Immature natural killer cell (primary cell): ENCODE measurements around the gene CACNA1F. TPM values are rescaled to one million over a fixed set of nuclear protein-coding genes. Genes with fewer than 3 reads are reported as not detected.

Experiments used
- DNase-seq, 3 donors: peaks; one replicate each; pipeline ENCODE4 v3.0.0; 2022; ENCODE audit warnings: mixed read lengths in 1 of 3
- H3K27ac Mint-ChIP-seq, 6 donors: one replicate each; pipeline ENCODE4 v1.8.0; 2020; ENCODE audit warnings: mixed read lengths in 6 of 6, mild to moderate bottlenecking in 5 of 6, inconsistent platforms in 4 of 6, moderate library complexity in 3 of 6
- H3K27me3 Mint-ChIP-seq, 3 donors: one replicate each; pipeline ENCODE4 v1.8.0; 2020 to 2021; ENCODE audit warnings: low read depth in 3 of 3, mild to moderate bottlenecking in 3 of 3, mixed read lengths in 3 of 3, moderate library complexity in 3 of 3, inconsistent platforms in 1 of 3
- H3K36me3 Mint-ChIP-seq, 3 donors: one replicate each; pipeline ENCODE4 v1.8.0; 2020; ENCODE audit warnings: mixed read lengths in 3 of 3, inconsistent platforms in 2 of 3, mild to moderate bottlenecking in 2 of 3
- H3K4me1 Mint-ChIP-seq, 2 donors: one replicate each; pipeline ENCODE4 v1.8.0; 2020; ENCODE audit warnings: inconsistent platforms in 2 of 2, mild to moderate bottlenecking in 2 of 2, mixed read lengths in 2 of 2, moderate library complexity in 1 of 2
- H3K4me3 Mint-ChIP-seq, 5 donors: one replicate each; pipeline ENCODE4 v1.8.0; 2020; ENCODE audit warnings: mild to moderate bottlenecking in 5 of 5, mixed read lengths in 5 of 5, inconsistent platforms in 3 of 5, moderate library complexity in 3 of 5
- H3K9me3 Mint-ChIP-seq, 6 donors: one replicate each; pipeline ENCODE4 v1.8.0; 2020; ENCODE audit warnings: mild to moderate bottlenecking in 6 of 6, mixed read lengths in 6 of 6, inconsistent platforms in 4 of 6, moderate library complexity in 3 of 6
- polyA plus RNA-seq, 3 donors: library from polyadenylated mRNA; unstranded; fragments of 300-500 nt; fragmentation: Illumina TruSeq; gene quantifications; one replicate each; pipeline ENCODE4 v1.2.3, GENCODE V29; 2021

The CACNA1F gene
- polyA plus RNA-seq, 3 donors from 2014 or later, result 0.07 TPM; not detected in 2

DNA sequence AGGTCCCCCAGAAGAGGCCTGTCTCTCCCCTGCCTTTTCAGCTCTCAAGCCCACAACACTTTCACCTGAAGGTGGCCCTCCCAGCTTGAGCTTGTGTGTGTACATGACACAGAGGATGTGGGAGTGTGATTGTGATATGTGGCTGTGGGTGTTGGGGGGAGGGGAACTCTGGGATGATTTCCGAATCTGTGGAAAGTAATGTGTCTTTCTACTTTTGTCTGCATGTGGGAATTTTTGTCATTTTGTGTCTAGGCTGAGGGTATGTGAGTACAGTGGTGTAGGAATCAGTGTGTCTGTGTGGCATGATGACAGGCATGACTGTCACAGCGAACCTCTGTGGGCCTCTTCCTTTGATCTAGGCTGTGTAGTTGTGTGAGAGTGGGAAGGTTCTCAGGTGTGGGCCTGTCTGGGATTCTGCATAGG, 39.6 kb downstream of the CACNA1F start:
- no peak for DNase-seq
- no peak overlapping the region for H3K4me3 Mint-ChIP-seq
- H3K4me1 Mint-ChIP-seq, result peaks cover 14 to 16% of the 10 kb centered on the region in 2 donors
- H3K27ac Mint-ChIP-seq, result no peak overlapping the region
- H3K9me3 Mint-ChIP-seq, result no peaks in the 10 kb centered on the region
- H3K36me3 Mint-ChIP-seq, result no peaks in the 10 kb centered on the region
- peaks cover 4 to 6% (median 6%) of the 10 kb centered on the region in 3 donors for H3K27me3 Mint-ChIP-seq

DNA sequence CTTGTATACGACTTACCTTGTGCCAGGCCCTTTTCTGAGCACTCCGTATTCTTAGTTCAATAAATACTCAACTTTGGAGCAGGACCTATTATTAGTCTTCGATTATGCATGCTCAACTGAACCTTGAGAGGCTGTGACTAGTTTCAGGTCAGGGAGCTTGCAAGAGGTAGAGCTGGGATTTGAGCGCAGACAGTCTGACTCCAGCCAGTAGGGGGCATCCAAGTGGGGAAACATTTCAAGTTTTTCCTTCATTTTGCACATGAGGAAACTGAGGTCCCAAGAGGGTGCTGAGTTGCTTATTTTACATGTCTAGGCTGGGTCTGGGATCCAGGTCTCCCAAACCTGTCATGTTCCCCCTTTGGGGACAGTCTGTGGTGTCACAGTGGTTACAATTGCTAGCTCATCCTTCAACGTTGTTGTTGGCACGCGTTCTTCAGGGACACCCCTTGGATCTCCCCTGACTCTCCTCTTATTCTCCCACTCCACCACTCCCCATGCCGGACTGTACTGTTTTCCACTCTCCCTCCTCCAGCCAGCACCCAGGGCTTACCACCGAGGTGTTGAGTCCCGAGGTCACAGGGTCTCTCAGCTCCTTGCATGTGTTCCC, 40.3 kb downstream of the CACNA1F start:
- no peak overlapping the region for H3K27ac Mint-ChIP-seq
- peaks cover 3 to 6% (median 4%) of the 10 kb centered on the region in 3 donors for H3K27me3 Mint-ChIP-seq
- H3K9me3 Mint-ChIP-seq, result no peaks in the 10 kb centered on the region
- peak overlapping the region in 2 of 5 donors; percentile 33 to 45 for H3K4me3 Mint-ChIP-seq
- H3K36me3 Mint-ChIP-seq, result no peaks in the 10 kb centered on the region
- DNase-seq, result no peak
- peaks cover 11 to 16% of the 10 kb centered on the region in 2 donors for H3K4me1 Mint-ChIP-seq

DNA sequence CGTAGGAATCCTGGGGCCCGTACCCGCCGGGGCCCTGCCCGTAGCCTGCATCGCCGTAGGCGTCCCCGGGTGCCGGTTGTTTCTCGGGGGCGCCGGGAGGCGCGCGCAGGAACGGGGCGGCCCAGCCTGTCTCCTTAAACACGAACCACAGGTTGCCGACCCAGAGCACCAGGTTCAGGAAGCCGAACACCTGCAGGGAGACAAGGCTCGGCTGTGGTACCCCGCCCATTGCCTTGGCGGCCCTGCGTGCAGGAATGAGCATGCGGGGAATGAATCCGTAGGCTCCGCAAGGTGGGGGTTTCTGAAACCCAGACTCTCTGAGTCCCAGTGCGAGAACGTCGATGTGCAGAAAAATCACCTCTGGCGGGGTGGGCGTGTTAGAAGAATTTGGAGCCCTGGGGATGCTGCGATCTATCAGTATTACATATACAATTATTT, 41.5 kb downstream of the CACNA1F start:
- no peaks in the 10 kb centered on the region for H3K36me3 Mint-ChIP-seq
- H3K27ac Mint-ChIP-seq, result peak overlapping the region; percentile 40 to 94 (median 84)
- peak overlapping the region; percentile 85 to 95 (median 90) for H3K4me3 Mint-ChIP-seq
- H3K27me3 Mint-ChIP-seq, result peaks cover 2 to 6% (median 4%) of the 10 kb centered on the region in 3 donors
- peaks cover 11 to 16% of the 10 kb centered on the region in 2 donors for H3K4me1 Mint-ChIP-seq
- DNase-seq, result no peak
- no peaks in the 10 kb centered on the region for H3K9me3 Mint-ChIP-seq

DNA sequence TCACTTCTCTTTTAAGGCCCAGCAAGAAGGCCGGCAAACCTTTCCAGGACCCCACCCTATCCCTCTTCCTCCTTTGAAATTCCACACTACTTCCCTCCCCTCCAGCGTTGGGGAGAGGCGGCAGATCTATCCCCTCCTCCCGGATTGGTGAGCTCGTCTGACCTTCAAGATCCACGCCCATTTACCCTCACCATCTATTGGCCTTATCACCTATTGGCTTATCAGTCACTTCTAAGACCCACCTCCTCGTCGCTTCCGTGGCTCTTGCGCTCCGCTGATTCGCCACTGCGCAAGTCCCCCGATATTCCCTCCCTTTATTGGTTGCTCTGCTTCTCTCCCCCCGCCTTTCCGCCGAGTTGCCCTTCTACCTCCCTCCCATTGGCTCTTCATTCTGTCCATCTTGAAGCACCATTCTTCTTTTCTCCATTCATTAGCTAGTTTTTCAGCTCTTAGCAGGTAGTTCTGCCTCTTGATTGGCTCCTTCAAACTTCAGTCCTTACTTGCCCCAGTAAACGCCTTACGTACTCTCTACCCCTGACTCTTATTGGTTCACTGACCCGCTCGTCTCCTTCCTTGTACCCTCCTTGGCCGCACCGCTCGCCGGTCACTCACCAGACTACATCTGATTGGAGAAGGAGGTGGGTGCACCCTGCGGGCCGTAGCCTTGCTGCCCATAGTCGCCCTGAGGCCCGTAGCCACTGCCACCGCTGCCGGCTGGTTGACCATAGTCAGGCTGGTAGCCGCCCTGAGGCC, 42.1 kb downstream of the CACNA1F start:
- H3K36me3 Mint-ChIP-seq, result no peaks in the 10 kb centered on the region
- DNase-seq, result peak; percentile 89 to 94 (median 90)
- peak overlapping the region; percentile 80 to 94 (median 92) for H3K27ac Mint-ChIP-seq
- no peaks in the 10 kb centered on the region for H3K9me3 Mint-ChIP-seq
- H3K4me1 Mint-ChIP-seq, result peaks cover 11 to 16% of the 10 kb centered on the region in 2 donors
- peak overlapping the region; percentile 85 to 95 (median 90) for H3K4me3 Mint-ChIP-seq
- peaks cover 2 to 6% (median 4%) of the 10 kb centered on the region in 3 donors for H3K27me3 Mint-ChIP-seq

DNA sequence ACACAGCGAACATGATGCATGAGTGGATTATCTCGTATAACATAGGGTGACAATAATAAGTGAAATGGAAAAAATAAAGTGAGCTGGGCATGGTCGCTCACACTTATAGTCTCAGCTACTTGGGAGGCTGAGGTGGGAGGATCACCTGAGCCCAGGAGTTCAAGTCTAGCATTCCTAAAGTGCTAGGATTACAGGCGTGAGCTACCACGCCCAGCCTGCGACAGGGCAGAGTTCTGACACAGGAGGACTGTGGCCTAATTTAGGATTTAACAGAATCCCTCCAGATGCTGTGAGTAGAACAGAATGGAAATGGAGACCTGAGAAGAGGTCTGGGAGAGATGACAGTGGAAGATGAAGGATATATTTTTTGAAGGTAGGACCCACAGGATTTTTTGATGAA, 43.5 kb downstream of the CACNA1F start:
- Mint-ChIP-seq H3K36me3 (no peaks in the 10 kb centered on the region), H3K9me3 (no peaks in the 10 kb centered on the region), H3K27me3 (peaks cover 4 to 6% (median 4%) of the 10 kb centered on the region in 3 donors), H3K4me1 (peaks cover 18 to 24% of the 10 kb centered on the region in 2 donors), H3K4me3 (peak overlapping the region; percentile 1 to 60 (median 48)), H3K27ac (peak overlapping the region in 5 of 6 donors; percentile 14 to 63 (median 55))
- no peak for DNase-seq

DNA sequence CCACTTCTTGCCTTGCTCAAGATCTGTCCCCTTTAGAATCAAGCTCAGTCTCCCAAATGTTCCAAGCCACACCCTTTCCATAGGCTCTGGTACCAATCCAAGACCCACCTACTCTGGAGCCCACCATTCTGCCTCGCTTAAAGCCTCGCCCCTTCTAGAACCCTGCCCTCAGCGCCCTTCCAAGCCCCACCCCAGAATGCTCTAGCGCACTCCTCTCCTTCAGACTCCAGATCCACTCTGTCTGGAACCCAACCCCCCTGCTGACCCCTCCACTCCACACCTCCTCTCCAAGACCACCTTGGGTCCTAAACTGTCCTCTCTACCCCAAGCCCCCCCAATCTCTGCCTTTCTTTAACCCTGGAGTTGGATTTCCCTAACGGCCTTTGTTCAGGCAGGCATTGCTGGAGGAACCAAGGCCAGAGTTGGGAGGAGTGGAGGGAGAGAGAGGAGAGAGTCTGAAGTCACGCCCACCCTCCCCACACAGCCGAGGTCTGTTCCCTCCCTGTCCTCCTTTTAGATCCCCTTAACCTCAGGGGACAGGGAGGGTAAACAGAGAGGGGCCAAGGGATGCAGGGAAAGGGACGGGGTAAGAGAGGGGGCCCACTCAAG, 44.6 kb downstream of the CACNA1F start:
- peaks cover 4 to 6% (median 4%) of the 10 kb centered on the region in 3 donors for H3K27me3 Mint-ChIP-seq
- peaks cover 21 to 25% of the 10 kb centered on the region in 2 donors for H3K4me1 Mint-ChIP-seq
- no peak overlapping the region for H3K4me3 Mint-ChIP-seq
- H3K27ac Mint-ChIP-seq, result peak overlapping the region in 1 of 6 donors; percentile 43
- no peak for DNase-seq
- H3K36me3 Mint-ChIP-seq, result no peaks in the 10 kb centered on the region
- no peaks in the 10 kb centered on the region for H3K9me3 Mint-ChIP-seq

DNA sequence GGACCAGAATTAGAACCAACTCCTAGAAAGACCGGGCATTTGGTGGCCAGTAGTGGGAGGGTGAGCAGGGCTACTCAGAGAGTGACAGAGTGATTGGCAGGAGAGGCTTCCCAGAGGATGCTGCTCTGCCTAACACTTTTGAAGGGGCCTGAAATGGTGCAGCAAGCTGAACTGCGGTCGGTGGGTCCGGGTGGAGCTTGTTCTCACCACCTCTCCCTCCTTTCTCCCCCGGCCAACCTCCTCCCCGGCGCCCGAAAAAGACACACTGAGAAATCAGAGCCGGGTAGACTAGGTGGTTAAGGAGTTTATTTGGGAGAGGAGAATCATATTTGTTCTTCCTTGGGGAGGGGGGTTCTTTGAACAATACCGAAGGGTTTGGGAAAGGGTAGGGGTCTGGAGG, 45.6 kb downstream of the CACNA1F start:
- Mint-ChIP-seq H3K36me3 (peaks cover 0 to under 1% (median 0%) of the 10 kb centered on the region in 3 donors), H3K4me1 (peaks cover 14 to 23% of the 10 kb centered on the region in 2 donors), H3K27me3 (peaks cover 4 to 6% (median 4%) of the 10 kb centered on the region in 3 donors), H3K9me3 (no peaks in the 10 kb centered on the region), H3K4me3 (peak overlapping the region in 2 of 5 donors; percentile 15 to 42), H3K27ac (peak overlapping the region in 1 of 6 donors; percentile 69)
- no peak for DNase-seq

DNA sequence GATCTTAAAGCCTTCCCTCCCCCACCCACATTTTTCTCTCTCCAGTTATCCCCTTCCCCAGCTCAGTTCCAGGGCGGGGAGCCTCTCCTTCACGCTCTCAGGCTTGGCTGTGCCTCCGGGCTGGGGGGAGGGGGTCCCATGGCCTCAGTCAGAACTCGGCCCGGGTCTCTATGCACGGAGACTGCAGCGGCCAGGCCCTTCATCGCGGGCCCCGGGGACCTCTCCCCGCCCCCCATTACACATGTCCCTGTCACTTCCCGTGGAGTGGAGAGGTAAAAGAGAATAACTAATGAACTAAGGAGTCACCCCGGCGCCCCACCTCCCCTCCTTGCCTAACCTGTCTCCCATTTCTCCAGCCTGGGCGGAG, 46.1 kb downstream of the CACNA1F start:
- H3K27me3 Mint-ChIP-seq, result peaks cover 4 to 6% (median 4%) of the 10 kb centered on the region in 3 donors
- H3K4me1 Mint-ChIP-seq, result peaks cover 14 to 23% of the 10 kb centered on the region in 2 donors
- H3K4me3 Mint-ChIP-seq, result peak overlapping the region in 2 of 5 donors; percentile 42 to 61
- H3K36me3 Mint-ChIP-seq, result peaks cover 0 to 4% (median 0%) of the 10 kb centered on the region in 3 donors
- peak overlapping the region in 1 of 6 donors; percentile 69 for H3K27ac Mint-ChIP-seq
- DNase-seq, result no peak
- no peaks in the 10 kb centered on the region for H3K9me3 Mint-ChIP-seq

DNA sequence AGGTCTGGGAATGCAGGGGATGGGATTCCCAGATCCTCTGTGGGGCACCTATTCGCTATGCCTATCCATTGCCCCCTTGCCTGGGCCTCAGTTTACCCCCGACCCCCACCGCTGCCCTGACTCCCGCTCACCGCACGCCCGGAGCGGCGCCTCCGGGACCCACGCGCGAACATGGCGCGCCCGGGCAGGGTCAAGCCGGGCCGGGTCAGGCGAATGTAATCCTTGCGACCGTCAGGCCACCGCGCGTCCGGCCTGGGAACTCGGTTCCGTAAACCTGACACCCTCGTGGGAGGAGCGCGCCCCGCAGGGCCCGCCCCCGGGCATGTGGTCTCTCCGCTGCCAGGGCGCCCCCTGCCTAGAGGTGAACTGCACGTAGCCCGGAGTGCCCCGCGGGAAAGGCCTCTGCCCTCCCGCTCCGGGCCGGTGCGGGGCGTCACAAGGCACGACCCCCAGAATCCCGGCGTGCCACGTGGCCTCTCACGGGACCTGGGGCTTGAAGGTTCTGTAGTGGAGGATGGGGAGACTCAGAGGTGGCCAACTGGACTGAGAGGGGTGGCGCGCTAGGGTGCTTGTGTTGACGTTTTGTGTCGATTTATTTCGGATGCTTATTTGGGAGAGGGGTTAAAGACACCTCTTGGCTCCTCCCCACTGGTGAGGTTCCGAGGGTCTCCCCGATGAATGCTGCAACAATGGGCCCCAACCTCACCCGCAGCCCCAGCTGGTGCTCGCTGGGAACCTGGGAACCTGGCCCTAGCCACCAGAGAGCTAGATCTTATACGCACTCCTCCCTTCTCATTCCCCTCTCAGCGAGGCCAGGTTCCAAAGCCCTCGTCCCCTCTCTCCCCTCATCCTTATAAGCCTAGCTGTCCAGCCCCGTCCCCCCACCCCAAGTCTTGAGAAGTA, 46.8 kb downstream of the CACNA1F start, which contains the start of gene PRICKLE3:
PRICKLE3 (minus strand) TSS at position 249 of the 903 bp plus-strand sequence; CDS start at position 173, 76 bp downstream.
- DNase-seq, result peak; percentile 68 to 70 (median 69)
- H3K9me3 Mint-ChIP-seq, result no peaks in the 10 kb centered on the region
- peak within 1 kb of the TSS; percentile 63 to 73 (median 68) for H3K4me3 Mint-ChIP-seq
- H3K27ac Mint-ChIP-seq, result peak within 1 kb of the TSS in 3 of 6 donors; percentile 21 to 79 (median 22)
- peaks cover 14 to 22% of the 10 kb centered on the region in 2 donors for H3K4me1 Mint-ChIP-seq
- peaks cover 0 to 4% (median 0%) of the 10 kb centered on the region in 3 donors for H3K36me3 Mint-ChIP-seq
- peaks cover 4 to 6% (median 4%) of the 10 kb centered on the region in 3 donors for H3K27me3 Mint-ChIP-seq

DNA sequence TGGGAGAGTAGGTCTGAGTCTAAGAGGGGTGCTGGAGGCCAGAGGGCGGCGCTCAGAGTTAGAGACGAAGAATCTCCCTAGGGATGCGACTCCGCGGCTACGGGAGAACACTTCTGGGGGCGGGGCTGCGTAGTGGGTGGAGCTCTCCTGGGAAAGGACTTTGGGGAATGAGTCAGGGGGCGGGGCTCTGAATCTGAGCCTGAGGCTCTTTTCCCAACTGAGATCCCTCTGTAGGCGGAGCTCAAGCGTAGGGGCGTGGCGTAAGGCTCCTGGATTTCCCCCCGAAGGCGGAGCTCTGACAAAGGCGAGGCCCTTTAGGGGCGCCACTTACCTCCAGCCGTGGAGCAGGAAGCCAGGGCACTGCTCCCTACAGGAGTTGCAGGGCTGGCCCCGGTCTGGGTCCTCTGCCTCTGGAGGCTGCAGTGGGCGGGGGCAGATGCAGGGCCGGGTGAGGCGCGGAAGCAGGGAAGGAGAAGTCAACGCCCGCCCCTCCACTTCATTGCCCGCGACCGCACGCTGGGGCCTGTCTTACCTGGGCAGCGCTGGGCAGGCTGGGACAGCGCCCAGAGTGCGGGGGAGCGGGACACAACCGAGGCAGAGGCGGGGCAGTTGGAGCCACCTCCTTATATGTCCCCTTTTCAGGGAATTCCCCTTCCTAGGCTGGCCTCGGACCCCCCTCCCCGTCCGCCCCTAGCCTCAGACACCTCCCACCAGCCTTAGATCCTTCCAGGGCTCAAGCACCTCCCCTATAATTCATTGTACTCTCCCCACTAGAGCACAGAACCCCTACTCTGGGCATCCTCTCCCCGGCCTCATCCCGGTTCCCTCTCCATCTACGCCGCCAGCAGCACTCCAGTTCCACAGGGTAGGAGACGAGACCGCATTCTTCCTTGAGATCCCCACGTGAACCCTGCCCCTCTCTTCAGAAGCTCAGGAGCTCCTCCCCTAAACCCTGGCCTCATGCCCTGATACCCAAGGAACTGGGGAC, 48.6 kb downstream of the CACNA1F start:
- Mint-ChIP-seq H3K4me3 (peak overlapping the region; percentile 63 to 73 (median 68)), H3K4me1 (peaks cover 8 to 17% of the 10 kb centered on the region in 2 donors), H3K27me3 (peaks cover 0 to 2% (median 2%) of the 10 kb centered on the region in 3 donors), H3K27ac (peak overlapping the region in 1 of 6 donors; percentile 79), H3K9me3 (no peaks in the 10 kb centered on the region), H3K36me3 (peaks cover under 1 to 10% (median 4%) of the 10 kb centered on the region in 3 donors)
- DNase-seq, result no peak

DNA sequence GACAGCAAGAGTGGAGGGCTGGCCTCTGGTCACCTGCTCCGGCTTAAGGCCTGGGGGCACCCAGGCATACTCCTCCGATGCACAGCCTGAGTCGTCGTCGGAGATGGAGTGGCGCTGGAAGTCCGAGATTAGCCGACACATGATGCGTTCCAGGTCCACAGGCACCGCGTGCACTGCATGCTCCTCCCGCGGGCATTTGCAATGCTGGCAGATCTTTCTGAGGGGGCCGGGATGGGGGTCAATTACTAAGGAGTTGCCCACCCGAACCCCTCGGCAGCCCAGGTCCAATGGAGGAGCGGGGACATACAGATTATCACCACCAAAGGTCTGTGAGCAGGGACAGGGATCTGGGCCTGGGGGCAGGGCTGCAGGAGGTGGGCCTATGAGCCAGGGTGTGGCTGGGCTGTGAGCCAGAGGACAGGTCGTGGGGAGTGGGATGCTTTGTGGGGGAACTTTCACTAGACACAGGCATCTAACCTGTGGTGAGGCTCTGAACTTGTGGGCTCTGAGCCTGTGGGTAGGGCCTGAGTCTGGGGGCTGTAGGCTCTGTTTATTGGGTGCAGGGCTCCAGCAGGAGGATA, 49.3 kb downstream of the CACNA1F start:
- no peaks in the 10 kb centered on the region for H3K9me3 Mint-ChIP-seq
- H3K4me1 Mint-ChIP-seq, result peaks cover 8 to 16% of the 10 kb centered on the region in 2 donors
- H3K27ac Mint-ChIP-seq, result no peak overlapping the region

More for the DNA sequence above, 49.3 kb downstream of the CACNA1F start:
- DNase-seq, result no peak
- Mint-ChIP-seq H3K27me3 (peaks cover 0 to 2% (median 2%) of the 10 kb centered on the region in 3 donors), H3K36me3 (peaks cover 4 to 10% (median 7%) of the 10 kb centered on the region in 3 donors), H3K4me3 (peak overlapping the region in 1 of 5 donors; percentile 33)
